ENCODE measurements around the gene DARS1.
A peak's percentile ranks its signal among the peaks of the same experiment; 100 is the strongest.

The DARS1 gene

GRCh38 chr2:135985018-135985825 is at the start of gene DARS1:
Gene DARS1 (minus strand): TSS chr2:135985626. CDS start chr2:135985468, 158 bp downstream.
- DNase-seq, result peak; percentile 82

- no peak for DNase-seq
These were observed 49.2 kb upstream of the DARS1 start for GRCh38 chr2:136034629-136035028.

GRCh38 chr2:136032817-136033535 is 47.5 kb upstream of the DARS1 start:
- no peak for DNase-seq

DNA sequence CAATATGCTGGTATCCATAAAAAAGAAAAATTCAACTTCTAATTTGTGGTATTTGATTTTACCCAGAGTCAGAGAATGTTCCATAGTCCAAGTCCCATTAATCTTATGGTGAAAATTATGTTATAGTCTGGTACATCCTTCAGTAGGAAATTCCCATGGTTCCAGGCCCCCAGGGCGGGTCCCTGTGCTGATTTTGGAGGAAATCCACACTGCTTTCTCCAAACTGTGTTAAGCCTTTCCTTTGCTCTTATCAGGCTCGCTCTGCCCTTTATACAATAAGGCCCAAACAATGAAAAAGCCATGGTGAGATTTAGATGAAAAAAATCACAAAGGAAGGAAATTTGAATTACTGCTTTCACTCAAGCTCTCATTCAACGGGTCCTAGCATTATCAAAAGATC is 46.8 kb upstream of the DARS1 start:
- DNase-seq, result no peak

DNA sequence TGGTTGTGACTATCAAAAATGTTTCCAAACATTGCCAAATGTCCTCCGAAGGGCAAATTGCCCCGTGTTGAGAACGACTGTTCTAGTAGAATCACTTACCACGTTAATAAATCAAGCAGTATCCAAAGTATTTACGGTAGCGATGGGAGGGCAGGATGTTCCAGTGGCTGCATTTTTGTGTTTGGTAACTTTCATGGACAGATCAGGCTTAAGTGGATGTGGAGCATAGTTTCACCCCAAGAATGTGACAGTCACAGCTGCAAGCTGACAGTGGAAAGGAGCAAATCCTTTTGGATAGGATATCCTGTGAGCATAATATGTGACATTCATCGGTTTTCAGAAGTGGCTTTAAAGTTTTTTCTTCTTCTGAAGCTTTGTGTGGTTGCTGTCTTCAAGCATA is 46.3 kb upstream of the DARS1 start:
- DNase-seq, result no peak

- DNase-seq, result no peak
These were observed 45.0 kb upstream of the DARS1 start for GRCh38 chr2:136030406-136030805.

DNA sequence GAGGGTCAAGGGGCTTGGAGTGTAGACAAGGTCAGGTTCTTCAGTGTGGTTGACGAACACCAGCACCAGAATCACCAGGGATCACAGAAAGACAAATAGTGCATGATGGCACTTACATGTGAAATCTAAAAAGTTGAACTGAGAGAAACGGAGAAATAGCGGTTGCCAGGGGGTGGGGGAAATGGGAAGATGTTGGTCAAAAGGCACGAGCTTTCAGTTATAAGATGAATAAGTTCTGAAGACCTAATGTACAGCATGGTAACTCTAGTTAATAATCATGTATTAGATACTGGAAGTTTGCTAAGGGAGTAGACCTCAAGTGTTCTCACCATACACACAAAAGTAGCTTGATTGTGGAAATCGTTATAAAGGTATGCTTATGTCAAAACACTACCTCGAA is 43.7 kb upstream of the DARS1 start:
- DNase-seq, result no peak

DNA sequence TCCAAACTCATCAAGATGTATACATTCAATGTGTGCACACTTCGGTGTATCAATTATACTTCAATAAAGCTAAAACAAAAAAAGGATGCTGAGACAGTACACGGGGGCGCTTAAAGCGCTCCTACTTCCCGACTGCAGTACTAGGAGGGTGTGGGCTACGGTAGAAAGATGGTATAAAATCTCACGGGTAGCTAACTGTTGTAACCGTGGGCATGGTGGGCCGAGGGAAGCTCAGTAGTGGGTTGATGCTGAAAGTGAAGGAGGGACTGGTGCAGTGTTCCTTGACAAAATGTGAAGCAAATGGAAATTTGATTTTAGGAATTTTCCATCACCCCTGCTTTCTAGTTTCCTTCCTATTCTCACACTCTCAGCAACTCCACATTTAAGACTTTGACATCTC is 42.6 kb upstream of the DARS1 start:
- DNase-seq, result no peak

DNA sequence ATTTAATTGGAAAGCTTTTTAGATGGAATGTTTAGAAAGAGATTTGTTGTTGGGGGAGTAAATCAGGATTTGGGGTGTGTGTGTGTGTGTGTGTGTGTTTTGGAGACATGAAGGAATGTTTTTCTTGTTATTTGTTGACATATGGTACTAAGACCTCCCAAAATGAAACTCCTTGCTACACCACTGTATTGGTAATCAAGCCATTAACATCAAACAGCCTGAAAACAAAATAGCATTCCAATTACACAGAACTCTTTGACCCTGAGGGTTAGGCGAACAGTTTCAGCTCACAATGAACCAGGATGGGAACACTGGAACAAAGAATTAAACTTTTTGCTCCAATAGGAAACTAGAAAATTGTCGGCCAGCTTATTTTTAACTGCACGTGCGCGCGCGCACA is 41.7 kb upstream of the DARS1 start:
- no peak for DNase-seq

DNA sequence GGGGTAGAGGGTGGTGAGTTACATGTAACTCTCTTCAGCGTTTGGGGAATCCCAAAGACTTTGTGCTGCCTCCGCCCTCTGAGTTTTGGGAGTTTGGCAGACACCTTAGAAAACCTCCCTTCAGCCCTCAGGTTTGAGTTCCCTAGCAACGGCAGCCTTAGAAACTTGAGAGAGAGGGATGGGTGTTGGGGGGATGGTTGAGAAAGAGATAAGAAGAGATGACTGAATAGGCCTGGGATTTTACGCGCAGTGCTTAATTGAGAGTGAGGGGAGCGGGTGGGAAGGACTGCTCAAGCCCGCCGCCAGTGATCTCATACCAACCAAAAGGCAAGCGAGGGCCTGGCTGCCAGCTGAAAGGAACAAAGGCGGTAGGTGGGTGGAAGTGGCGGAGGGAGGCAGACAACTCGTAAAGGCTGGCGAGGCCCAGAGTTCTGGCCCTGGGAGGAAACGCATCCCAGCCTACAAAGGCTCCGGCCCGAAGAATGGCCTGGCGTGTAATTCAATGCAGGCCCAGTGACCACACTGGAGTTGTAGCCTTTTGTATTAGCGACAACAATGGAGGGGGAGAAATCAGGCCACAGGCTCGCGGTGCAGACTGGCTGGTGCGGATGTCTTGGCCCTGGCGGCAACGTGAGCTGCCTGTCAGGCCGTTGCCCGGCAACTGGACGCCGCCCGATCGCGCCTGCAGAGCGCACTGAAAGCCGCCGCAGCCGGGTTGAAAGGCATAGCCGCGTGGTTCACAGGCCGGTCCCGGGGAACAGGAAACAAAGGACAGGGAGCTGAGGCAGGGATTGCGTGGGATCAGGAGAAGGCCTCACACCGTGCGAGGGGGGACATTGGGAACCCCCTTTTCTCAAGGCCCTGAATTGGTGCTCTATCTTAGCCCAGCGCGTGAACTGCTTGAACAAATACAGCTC is 39.9 kb upstream of the DARS1 start:
- DNase-seq, result no peak

DNA sequence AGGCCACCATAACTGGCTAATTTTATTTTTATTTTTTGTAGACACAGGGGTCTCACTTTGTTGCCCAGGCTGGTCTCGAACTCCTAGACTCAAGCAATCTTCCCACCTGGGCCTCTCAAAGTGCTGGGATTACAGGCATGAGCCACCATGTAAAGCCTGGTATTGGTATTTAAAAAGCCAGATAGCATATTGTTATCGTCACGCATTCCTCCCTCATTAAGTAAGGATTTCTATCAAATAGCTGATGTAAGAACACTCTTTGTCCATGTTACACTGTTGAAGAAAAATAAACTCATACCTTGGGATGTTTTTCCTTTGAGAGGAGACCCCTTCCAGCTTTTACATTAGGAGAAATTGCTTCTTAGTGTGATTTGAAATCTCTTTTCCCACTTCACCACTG is 39.2 kb upstream of the DARS1 start:
- no peak for DNase-seq

GRCh38 chr2:136024185-136024584 is 38.8 kb upstream of the DARS1 start:
- no peak for DNase-seq

DNA sequence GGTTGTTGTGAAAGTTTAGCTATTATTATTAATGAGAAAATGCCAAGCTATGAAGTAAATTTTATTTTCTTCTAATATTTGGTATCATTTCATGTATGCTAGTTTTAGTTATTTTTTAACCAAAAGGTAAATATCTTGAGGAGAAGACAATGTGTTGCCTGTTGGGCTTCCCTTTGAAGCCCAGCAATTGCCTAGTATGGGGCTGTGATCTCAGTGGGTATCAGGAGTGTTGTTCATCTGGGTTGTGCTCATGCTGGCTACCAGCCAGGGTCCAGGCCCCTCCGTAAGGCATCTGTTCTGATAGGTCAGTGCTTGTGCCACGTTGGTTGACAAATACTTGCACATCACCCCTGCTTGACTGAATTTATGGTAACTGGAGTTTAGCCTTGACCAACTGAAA is 38.0 kb upstream of the DARS1 start:
- DNase-seq, result no peak

DNA sequence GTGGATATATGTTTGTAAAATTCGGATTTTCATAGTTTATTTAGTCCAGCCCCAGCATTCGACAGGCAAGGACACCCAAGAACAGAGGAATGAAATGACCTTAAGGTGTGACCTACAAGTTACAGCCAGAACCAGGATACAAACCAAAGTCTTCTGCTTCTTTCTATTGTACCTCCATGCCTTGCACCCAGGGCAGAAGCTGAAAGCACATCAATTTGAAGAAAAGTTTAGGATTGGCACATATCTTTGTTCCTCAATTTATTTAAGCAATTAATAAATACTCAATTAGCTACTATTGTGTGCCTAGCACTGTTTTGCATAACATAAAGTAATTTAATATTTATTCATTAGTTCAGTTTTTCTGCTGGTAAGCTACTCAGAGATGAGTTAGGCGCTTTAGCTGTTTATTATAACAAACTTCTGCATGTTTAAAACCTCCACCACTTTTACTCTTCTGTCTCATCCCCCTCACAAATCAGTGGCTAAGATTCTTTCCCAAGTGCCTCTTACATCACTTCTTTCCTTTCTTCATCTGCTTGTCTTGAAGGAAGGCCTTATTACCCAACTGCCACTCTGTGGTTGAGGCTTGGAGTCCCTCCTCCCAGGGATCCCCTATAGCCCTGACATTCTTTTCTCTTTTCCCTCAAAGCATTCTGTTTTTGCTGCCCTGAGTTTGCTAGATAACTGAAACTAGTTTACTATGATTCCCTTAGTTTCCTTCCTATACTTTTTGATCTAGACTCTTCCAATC is 37.1 kb upstream of the DARS1 start:
- no peak for DNase-seq

DNA sequence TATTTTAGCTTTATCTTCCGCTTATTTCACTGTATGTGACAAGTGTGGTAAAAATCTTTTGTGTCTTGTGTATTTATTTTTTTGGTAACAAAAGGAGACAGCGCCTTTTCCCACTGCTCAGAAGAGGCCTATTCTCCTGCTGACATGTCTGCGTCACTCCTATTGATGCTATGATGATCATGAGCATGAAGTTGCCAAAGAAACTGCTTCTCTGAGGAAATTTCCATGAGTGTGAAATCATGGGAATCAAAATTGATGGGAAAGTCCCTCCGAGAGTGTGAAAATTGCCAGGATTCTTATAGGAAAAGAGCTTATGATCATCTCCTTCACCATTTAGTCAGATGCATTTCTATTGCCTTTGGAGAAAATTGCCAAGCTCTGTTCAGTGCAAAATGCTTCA is 36.5 kb upstream of the DARS1 start:
- no peak for DNase-seq

- DNase-seq, result no peak
These were observed 36.0 kb upstream of the DARS1 start for GRCh38 chr2:136021406-136021805.

DNA sequence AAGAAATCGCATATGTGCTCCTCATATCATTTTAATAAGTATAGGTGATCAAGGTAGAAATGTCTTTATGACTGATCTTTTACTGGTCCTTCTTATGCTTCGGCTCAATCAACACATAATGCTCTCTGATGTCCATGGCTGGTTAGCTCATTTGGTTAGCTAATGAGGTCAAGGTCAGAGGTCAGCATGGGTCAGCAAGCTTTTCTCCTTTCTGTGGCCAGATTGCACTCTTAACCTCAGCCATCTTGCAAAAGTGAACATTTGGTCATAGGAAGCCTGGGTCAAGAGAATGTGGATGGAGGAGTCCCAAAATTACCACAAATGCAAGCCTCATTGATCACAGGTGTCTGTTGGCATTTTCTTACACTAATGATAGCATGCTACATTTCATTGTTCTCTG is 35.4 kb upstream of the DARS1 start:
- no peak for DNase-seq

DNA sequence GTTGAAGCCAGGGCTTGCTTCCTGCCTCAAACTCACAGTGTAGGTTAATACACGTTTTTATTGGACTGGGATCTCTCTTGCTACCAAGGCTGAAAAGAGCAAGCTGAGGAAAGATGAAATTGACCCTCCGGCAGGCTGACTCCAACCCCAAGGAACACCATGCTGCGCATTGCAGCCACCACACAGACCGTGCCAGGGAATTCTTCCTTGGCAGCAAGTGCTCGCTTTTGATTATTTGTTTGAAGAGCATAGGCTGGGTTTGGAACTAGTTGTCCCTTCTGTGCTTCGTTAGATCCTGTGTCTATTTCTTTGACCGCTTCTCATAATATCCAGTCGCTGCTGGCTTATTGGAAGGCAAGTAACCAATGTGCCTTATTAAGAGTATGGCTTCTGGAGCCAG is 34.4 kb upstream of the DARS1 start:
- no peak for DNase-seq

GRCh38 chr2:136019306-136019705 is 33.9 kb upstream of the DARS1 start:
- no peak for DNase-seq

- no peak for DNase-seq
These were observed 32.4 kb upstream of the DARS1 start for GRCh38 chr2:136017786-136018185.

DNA sequence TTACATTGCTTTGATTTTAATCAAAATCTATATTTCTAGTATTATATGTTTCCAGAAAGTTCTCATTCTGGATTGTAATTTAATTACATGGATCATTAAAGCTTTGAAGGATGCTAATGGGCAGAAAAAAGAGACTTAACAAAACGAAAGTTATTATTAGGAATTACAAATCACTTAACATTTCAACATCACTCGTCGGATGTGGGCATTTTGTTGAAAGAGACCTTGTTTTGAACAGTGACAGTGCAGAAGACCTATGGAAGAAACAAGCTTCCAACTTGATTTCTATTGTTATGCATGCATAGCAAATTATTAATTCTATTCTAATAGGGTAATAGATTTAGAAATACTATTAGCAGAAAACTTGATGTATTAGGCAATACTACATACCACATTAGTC is 31.4 kb upstream of the DARS1 start:
- no peak for DNase-seq

DNA sequence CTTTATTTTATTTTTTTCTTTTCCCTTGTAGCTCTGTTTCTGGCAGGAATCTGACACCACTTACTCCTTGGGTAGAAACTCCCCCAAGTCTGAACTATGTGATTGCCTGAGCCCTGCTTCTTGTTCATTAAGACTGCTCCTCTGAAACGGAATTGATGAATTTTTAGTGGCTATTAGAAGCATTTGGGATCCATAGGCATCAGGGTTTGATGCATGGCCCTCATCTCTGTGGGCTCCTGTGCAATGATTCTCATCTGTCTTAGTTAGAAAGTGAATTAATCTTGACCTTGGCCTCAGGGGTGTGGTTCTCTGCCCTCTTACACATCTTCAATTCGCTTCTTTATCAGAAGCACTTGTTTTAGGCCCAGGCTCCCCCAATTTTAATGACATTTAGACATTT is 31.0 kb upstream of the DARS1 start:
- DNase-seq, result no peak

GRCh38 chr2:136015699-136016098 is 30.3 kb upstream of the DARS1 start:
- no peak for DNase-seq

Data from GDM1 (cell line).